NCI-H226 (cell line): ENCODE measurements around the gene FBF1.
"Not testable (repeated sequence)": the region's sequence is repeated elsewhere in the genome, so short reads cannot be mapped to it uniquely, and the experiment has no call there.

Source experiments
- DNase-seq: peaks from one replicate; pipeline ENCODE4 v3.0.0-alpha.2; 2015

The FBF1 gene

GRCh38 chr17:75940727-75941441 is at the start of gene FBF1:
FBF1 (minus strand) TSS chr17:75941042; CDS start chr17:75938149, 2,893 bp downstream.
- DNase-seq, result peak; percentile 97

GRCh38 chr17:75987041-75987440 is 46.2 kb upstream of the FBF1 start:
- no peak for DNase-seq

- no peak for DNase-seq
Measured at GRCh38 chr17:75985986-75986385, 45.1 kb upstream of the FBF1 start.

GRCh38 chr17:75983501-75984181 is 42.8 kb upstream of the FBF1 start:
- peak; percentile 73 for DNase-seq

GRCh38 chr17:75981019-75981615 is 40.3 kb upstream of the FBF1 start:
- no peak for DNase-seq

- DNase-seq, result no peak
Measured at GRCh38 chr17:75980188-75981018, 39.6 kb upstream of the FBF1 start.

GRCh38 chr17:75979705-75980187 is 38.9 kb upstream of the FBF1 start:
- no peak for DNase-seq

- DNase-seq, result peak; percentile 94
Measured at GRCh38 chr17:75978938-75979704, 38.3 kb upstream of the FBF1 start, which contains the start of the genes ACOX1 and TEN1. ACOX1 (minus strand) TSS chr17:75979166; CDS start chr17:75979073, 93 bp downstream. TEN1 (plus strand) TSS chr17:75979240; CDS start chr17:75986193, 6,953 bp downstream.

- no peak for DNase-seq
Measured at GRCh38 chr17:75976175-75976848, 35.5 kb upstream of the FBF1 start.

GRCh38 chr17:75975757-75976174 is 34.9 kb upstream of the FBF1 start:
- DNase-seq, result no peak

- not testable (repeated sequence) for DNase-seq
Measured at GRCh38 chr17:75975187-75975586, 34.3 kb upstream of the FBF1 start.

- no peak for DNase-seq
Measured at GRCh38 chr17:75970626-75971025, 29.8 kb upstream of the FBF1 start.

GRCh38 chr17:75970011-75970523 is 29.2 kb upstream of the FBF1 start:
- no peak for DNase-seq

GRCh38 chr17:75969044-75969443 is 28.2 kb upstream of the FBF1 start:
- not testable (repeated sequence) for DNase-seq

- no peak for DNase-seq
Measured at GRCh38 chr17:75965468-75965867, 24.6 kb upstream of the FBF1 start.

- DNase-seq, result no peak
Measured at GRCh38 chr17:75959839-75960511, 19.1 kb upstream of the FBF1 start.

- DNase-seq, result no peak
Measured at GRCh38 chr17:75959051-75959838, 18.4 kb upstream of the FBF1 start.

- peak; percentile 35 for DNase-seq
Measured at GRCh38 chr17:75950855-75951554, 10.2 kb upstream of the FBF1 start.

- no peak for DNase-seq
Measured at GRCh38 chr17:75950421-75950820, 9.6 kb upstream of the FBF1 start.
